Activated T-cell treated with anti-CD3 and anti-CD28 coated beads, Interleukin-2, amount 50 U/mL, for 4 hours (primary cell): ENCODE measurements around the gene L3HYPDH. TPM values are rescaled to one million over a fixed set of nuclear protein-coding genes. Genes with fewer than 3 reads are reported as not detected.

Experiments used
- ATAC-seq, 2 donors: fragments of 200-7000 bp; cut with Tn5 transposase; one replicate each; pipeline ENCODE4 v1.10.0; 2021
- DNase-seq: peaks from one replicate; pipeline ENCODE4 v3.0.0-alpha.2; 2020
- H3K27me3 Mint-ChIP-seq: one replicate; pipeline ENCODE4 v1.8.0; 2021; ENCODE audit warnings: low read depth, mixed read lengths
- H3K36me3 Mint-ChIP-seq: one replicate; pipeline ENCODE4 v1.8.0; 2022; ENCODE audit warnings: mixed read lengths; ENCODE audit not compliant: insufficient read depth
- H3K4me1 Mint-ChIP-seq: one replicate; pipeline ENCODE4 v1.8.0; 2021; ENCODE audit warnings: low read depth, mixed read lengths
- H3K4me3 Mint-ChIP-seq: one replicate; pipeline ENCODE4 v1.8.0; 2021; ENCODE audit warnings: mild to moderate bottlenecking, moderate library complexity, mixed read lengths
- H3K9me3 Mint-ChIP-seq: one replicate; pipeline ENCODE4 v1.8.0; 2021; ENCODE audit warnings: mixed read lengths
- total RNA-seq, 3 donors: library from RNA; stranded (reverse); gene quantifications; one replicate each; pipeline ENCODE4 v1.2.1, GENCODE V29; 2021

L3HYPDH gene
- total RNA-seq, 3 donors from 2014 or later = 8.1 to 9.7 (median 8.5) TPM

DNA sequence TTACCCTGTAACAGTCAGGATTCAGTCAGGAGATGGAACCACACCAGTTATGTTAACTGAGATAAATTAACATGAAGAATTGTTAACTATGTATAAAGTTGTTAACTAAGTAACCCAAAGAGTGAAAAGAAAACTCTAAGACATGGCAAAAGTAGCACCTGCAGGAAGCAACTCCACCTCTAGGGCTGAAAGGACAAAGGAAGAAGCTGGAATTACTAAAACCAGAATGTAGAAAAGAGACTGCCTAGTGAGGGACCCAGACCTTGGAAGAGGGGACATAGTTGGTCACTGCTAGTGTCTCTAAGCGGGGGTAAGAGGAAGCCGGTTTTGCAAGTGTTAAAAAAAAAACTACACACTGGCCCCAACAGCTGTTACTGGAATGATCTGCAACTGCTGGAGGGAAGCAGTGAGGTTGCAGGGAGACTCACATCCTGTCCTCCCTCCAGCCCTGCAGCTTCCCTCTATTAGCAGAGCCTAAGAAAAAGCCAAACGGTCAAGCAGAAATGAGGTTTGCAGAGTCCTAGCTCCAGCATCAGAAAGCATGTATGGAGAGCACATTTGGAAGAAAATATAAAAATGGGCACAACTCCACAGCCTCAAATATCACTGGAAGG lies 58.8 kb downstream of the L3HYPDH start:
- Mint-ChIP-seq H3K27me3 (peaks cover 2% of the 10 kb centered on the region), H3K4me3 (no peak overlapping the region), H3K9me3 (no peaks in the 10 kb centered on the region), H3K4me1 (no peaks in the 10 kb centered on the region), H3K36me3 (no peaks in the 10 kb centered on the region)
- DNase-seq = no peak
- no peak for ATAC-seq

DNA sequence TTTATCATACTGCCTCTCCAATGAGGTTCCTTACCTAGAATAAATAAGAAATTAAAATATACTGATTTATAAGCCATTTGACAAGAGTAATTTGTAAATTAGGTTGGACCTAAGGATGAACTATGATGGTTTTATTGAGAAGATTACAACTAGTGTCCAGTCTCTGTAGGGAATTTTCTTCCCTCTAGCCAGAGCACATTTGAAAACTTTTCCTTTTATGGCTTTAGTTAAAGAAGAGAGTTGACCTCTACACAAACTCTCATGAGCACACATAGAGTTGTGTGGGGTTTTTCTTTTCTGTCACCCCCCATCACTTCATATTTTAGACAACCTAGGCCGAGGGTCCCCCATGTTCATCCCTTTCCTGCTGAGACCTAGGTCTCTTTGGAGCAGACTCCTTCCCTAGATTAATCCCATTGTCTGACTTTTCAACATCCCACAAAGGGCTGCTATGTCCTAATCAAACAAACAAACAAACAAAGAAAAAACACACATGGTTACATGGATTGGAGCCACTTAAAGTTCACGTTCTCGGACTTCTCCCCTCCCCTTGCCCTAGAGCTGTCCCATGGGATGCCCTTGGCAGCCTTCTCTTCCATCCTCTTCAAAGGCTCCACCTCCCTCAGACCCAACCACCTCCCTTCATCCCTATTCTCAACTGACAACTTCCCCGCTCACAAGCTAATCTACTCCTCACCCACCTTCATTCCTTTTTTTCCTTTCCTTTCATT lies 59.7 kb downstream of the L3HYPDH start:
- ATAC-seq (no peak), DNase-seq (no peak)
- Mint-ChIP-seq H3K4me1 (no peaks in the 10 kb centered on the region), H3K36me3 (no peaks in the 10 kb centered on the region), H3K4me3 (no peak overlapping the region), H3K27me3 (peaks cover 4% of the 10 kb centered on the region), H3K9me3 (no peaks in the 10 kb centered on the region)

Other genes with a start within 250 kb of the L3HYPDH start
- under 1 TPM; 0.53 to 0.84 (median 0.68) TPM for gene GPR135, start 19.0 kb downstream of the L3HYPDH start, total RNA-seq
- gene JKAMP, start 109 bp upstream of the L3HYPDH start, total RNA-seq = 10 to 100 TPM; 18.6 to 24.9 (median 21.5) TPM
- not detected for gene CCDC175, start 92.4 kb upstream of the L3HYPDH start, total RNA-seq